Measurements from ENCODE around the gene ANKS1B.
"Not testable (repeated sequence)": the region's sequence is repeated elsewhere in the genome, so short reads cannot be mapped to it uniquely, and the experiment has no call there.

The ANKS1B gene

GRCh38 chr12:98980508-98980907, 1004.2 kb downstream of the ANKS1B start:
- no peak for DNase-seq

- no peak for DNase-seq
Measured at GRCh38 chr12:98977186-98977585, 1007.5 kb downstream of the ANKS1B start.

DNA sequence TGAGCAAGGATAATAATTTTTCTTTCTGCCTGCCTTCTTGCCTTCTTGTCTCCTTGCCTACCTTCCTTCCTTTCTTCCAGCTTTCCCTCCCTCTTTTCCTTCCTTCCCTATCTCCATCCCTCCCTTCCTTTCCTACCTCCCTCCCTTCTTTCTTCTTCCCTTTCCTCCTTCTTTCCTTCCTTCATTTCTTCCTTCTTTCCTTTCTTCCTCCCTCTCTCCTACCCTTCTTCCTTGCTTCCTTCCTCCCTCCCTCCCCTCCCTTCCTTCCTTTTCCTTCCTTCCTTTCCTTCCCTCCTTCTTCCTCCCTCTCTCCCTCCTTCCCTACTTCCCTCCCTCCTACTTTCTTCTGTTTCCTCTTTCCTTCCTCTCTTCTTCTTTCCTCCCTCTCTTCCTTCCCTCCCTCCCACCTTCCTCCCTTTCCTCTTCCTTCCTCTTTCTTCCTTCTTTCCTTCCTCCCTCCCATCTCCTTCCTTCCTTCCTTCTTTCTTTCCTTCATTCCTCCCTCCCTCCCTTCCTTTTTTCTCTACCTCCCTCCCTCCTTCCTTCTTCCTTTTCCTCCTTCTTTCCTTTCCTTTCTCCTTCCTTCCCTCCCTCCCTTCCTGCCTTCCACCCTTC, 1009.9 kb downstream of the ANKS1B start:
- DNase-seq, result no peak

- no peak for DNase-seq
Measured at GRCh38 chr12:98973395-98973794, 1011.3 kb downstream of the ANKS1B start.

- no peak for DNase-seq
Measured at GRCh38 chr12:98970950-98971349, 1013.8 kb downstream of the ANKS1B start.

DNA sequence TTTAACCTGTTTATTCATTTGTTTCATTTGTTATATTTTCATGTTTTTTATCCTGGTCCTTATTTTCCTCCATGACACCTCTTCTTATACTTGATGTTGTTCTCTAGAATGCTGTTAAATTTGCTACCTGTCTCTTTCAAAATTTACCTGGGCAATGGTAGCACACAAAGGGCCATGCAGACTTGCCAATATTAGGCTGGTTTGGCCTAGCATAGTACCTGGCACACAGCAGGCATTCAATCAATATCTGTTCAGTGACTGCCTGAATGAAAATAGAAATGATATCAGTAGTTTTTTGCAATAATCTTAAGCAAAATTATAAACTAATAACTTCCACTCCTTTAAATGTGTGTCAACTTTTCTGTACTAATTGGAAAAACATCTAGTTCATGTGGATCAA, 1014.5 kb downstream of the ANKS1B start:
- DNase-seq, result no peak

DNA sequence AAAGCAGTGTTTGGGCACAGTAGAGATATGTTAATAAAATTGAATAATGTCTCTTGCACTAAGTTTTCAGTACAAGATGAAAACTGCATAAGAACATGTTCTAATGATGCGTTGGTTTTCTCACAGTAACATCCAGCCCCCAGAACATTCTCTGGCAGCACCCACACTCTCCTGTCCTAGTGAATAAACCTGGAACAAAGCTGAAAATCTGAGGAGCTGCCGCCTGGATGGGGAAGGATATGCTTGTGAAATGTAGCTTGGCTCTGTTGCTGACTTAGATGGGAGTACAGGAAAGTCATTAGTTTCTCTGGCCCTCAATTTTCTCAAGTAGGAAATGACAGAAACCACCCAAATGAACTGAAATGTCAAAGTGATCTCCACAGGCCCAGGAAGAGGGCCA, 1015.8 kb downstream of the ANKS1B start:
- DNase-seq, result no peak

DNA sequence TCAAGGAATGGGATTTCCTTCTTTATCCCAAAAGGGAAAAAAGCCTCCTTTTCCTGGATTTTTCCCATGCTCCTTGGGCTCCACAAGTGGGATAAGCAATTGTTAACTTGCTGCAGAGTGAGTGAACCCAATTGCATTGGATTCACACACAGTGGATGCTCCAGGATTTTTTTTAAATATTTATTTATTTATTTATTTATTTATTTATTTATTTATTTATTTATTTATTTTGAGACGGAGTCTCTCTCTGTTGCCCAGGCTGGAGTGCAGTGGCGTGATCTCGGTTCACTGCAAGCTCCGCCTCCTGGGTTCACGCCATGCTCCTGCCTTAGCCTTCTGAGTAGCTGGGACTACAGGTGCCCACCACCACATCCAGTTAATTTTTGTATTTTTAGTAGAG, 1027.6 kb downstream of the ANKS1B start:
- DNase-seq, result not testable (repeated sequence)

- DNase-seq, result no peak
Measured at GRCh38 chr12:98955284-98955683, 1029.5 kb downstream of the ANKS1B start.

DNA sequence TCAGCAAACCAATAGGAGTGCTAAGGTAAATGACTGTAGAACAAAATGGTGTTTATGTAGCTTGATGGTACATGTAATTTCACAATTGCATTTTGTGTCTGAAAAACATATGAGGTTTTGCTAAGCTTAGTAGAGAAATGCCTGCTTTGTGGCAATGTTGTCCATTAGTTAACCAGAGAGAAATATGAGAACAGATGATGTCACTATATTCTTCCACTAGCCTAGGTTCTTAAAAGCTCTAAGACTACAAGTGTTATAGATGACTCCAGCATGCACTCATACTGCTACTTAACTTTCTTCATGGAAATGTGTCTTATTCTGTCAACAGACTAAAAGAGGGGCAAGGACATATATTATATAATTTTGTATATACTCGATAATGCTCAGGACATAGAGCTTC, 1030.2 kb downstream of the ANKS1B start:
- no peak for DNase-seq

DNA sequence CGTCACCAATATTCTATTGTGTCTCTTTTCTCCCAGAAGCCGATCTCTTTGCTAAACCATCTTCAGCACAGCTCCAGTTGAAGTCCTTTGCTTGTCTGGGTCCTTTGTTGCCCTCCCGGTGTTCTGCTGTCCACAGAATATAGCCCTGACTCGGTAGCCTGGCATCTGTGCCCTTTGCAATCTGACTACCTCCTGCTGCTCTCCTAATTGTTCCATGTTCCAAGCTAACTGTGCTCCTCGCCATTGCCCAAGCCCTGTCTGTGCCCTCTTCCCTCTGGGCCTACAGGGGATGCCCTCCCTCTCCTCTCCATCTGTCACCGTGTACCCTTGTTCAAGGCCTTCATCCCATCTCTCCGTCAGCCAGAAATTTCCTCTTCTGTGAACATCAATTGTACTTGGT, 1033.3 kb downstream of the ANKS1B start:
- peak; percentile 13 for DNase-seq

DNA sequence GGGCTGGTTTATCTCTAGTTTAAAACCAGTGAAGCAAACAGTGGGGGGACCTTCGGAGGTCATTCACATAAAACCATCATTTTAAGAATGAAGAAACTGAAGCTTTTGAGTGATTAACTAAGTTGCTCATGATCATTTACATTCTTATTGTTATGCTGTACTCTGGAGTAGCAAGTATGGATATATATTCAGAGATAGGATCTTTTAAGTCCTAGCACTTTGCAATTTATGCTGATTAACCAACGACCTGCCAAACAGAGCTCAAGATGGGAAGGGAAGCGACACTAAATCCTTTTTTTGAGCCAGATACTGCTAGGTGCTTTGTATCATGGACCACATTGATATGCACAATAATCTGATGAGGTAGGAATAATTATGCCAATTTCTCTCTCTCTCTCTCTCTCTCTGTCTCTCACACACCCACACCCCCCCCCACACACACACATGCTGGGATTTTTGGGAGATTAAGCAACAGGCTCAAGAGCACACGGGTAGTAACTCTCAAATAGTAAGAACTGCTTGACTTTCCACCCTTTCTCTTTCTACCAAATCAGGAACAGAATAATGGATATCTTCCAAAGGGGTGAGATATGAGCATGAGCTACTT, 1036.3 kb downstream of the ANKS1B start:
- DNase-seq, result no peak

GRCh38 chr12:98945864-98946263, 1038.9 kb downstream of the ANKS1B start:
- DNase-seq, result no peak

- DNase-seq, result no peak
Measured at GRCh38 chr12:98939926-98940325, 1044.8 kb downstream of the ANKS1B start.

- DNase-seq, result peak; percentile 48
Measured at GRCh38 chr12:98939350-98939749, 1045.4 kb downstream of the ANKS1B start.

GRCh38 chr12:98935847-98936246, 1048.9 kb downstream of the ANKS1B start:
- no peak for DNase-seq

DNA sequence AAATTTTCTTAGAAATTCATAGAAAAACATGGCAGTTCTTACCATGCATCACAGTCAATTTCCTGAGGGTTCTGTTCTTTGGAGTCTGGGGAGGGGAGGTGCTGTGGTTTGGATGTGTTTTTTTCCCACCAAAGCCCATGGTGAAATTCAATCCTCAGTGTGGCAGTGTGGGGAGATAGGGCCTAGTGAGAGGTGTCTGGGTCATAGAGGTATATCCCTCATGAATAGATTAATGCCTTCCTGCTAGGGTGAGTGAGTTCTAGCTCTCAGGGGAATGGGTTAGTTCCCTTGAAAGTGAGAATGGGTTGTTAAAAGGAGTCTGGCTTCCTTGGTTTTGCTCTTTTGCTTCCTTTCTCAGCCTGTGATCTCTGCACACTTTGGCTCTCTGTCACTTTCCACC, 1061.9 kb downstream of the ANKS1B start:
- DNase-seq, result no peak

GRCh38 chr12:98918176-98918863, 1066.4 kb downstream of the ANKS1B start:
- DNase-seq, result no peak

- no peak for DNase-seq
Measured at GRCh38 chr12:98916106-98916505, 1068.6 kb downstream of the ANKS1B start.

GRCh38 chr12:98912401-98912974, 1072.2 kb downstream of the ANKS1B start:
- no peak for DNase-seq

GRCh38 chr12:98911396-98911795, 1073.3 kb downstream of the ANKS1B start:
- no peak for DNase-seq

DNA sequence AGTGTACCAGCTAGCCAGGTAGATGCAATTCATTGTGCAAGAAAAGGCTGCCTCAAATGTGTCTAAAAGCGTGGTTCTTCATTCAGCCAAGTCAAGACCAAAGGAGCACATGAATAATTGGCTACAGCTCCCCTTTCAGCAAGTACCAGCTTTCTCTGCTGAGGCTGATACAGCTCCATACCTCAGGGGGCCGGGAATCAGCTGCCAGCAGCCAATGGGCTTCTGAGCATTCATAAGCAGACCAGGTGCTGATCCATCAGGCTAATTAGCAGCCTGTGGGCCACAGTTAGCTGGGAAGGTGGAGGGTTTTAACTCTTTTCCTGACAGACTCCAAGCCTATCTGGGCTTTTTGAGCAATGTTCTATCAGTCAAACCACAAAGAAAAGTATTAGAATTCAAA, 1075.0 kb downstream of the ANKS1B start:
- peak; percentile 42 for DNase-seq

DNA sequence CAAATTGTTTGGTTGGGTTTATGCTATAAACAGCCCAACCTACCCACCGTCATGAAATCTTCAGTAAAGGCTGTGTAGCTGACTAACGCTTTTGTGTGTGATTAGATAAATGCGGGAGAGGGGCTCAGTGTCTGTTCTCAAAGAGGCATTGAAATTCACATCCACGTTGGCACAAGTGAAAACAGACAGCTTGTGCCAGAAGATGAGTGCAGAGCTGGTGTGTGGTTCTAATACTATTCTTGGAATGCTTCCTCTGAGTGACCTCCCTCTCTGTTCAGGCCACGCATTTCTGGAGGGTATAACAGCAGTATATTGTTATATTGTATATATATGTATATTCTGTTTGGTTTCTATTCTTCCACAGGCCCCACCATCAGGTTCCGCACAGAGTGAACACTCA, 1075.9 kb downstream of the ANKS1B start:
- DNase-seq, result no peak

DNA sequence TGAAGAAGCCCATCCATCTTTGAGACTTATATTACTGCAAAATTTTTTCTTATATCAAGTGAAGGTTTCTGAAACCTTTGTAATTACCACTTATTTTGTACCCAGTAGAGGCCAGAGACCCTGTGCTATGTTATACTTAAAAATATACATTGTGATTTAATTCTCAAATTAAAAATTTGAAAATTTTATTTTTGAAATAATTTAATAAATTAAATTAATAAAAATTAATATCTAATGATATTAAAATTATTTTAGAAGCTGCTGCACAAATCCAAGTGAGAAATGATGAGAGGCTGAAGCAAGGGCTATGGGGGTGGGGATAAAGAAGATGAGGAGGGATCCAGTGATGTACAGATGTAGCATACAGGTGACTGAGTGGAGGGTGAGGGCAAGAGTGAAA, 1080.9 kb downstream of the ANKS1B start:
- DNase-seq, result no peak

Data from eye (tissue), 1 donor.